HCT116 (cell line): Measurements from ENCODE around the gene RNF225. TPM values are rescaled to one million over a fixed set of nuclear protein-coding genes. Genes with fewer than 3 reads are reported as not detected.
A peak's percentile ranks its signal among the peaks of the same experiment; 100 is the strongest.

Experiments
- ATAC-seq: fragments of 200-7000 bp; cut with Tn5 transposase; 2 replicates; pipeline ENCODE4 v1.9.1; 2020; ENCODE audit warnings: mild to moderate bottlenecking, moderate library complexity
- BruUV-seq: library from RNA; stranded (reverse); fragments of 400-500 nt; replicated peaks from 2 replicates; lab custom pipeline; 2021; lab: Mats Ljungman, UMichigan
- CTCF ChIA-PET: fragments of 300-600 bp; sonication (Branson Sonifier 250); formaldehyde crosslinking; loops from one replicate; lab custom pipeline; 2021; ENCODE audit warnings: antibody characterized with exemption; lab: Charles Lee
- POLR2A ChIA-PET: fragments of 300-600, 350-600 bp; sonication (Branson Sonifier 250); formaldehyde crosslinking; loops from one replicate; lab custom pipeline; 2021; ENCODE audit warnings: antibody characterized with exemption; lab: Charles Lee
- RAD21 ChIA-PET, 2 experiments: fragments of 300-600 bp; sonication (Branson Sonifier 250); formaldehyde crosslinking; loops; one replicate each; lab custom pipeline; 2023; ENCODE audit warnings: low total read pairs in 2 of 2; ENCODE audit not compliant: uncharacterized antibody in 2 of 2, unreplicated experiment in 2 of 2, low non-redundant PET in 1 of 2; lab: Charles Lee
- DNase-seq: peaks from one replicate; pipeline ENCODE4 v3.0.0-alpha.2; 2010; ENCODE audit warnings: low read depth, low spot score
- H2AFZ ChIP-seq: fragments of 200-600 bp; shearing (Covaris generic), sonication (generic); 2 replicates; pipeline ENCODE4 v1.6.1; 2017; ENCODE audit warnings: low read depth, mixed run types, mixed read lengths, antibody characterized with exemption, low read length; ENCODE audit not compliant: poor library complexity, severe bottlenecking
- H3K27ac ChIP-seq: 2 replicates; pipeline ENCODE4 v1.5.1; 2012; ENCODE audit warnings: low read depth, low read length
- H3K27me3 ChIP-seq: fragments of 200-600 bp; sonication (generic); 2 replicates; pipeline ENCODE4 v1.6.1; 2016; ENCODE audit warnings: mixed run types, low read length, mixed read lengths; ENCODE audit not compliant: insufficient read depth
- H3K36me3 ChIP-seq, 2 experiments: fragments of 200-500 bp in 1 of 2; fragments of 200-600 bp in 1 of 2; sonication (Bioruptor generic) in 1 of 2; sonication (generic) in 1 of 2; 2 replicates each; pipeline versions ENCODE4 v1.5.1 to v1.6.1; 2014 to 2016; ENCODE audit warnings: low read length in 2 of 2, inconsistent platforms in 1 of 2, mixed read lengths in 1 of 2, mixed run types in 1 of 2; ENCODE audit not compliant: insufficient read depth in 2 of 2, control insufficient read depth in 1 of 2
- H3K4me1 ChIP-seq, 2 experiments: fragments of 200-600 bp in 1 of 2; sonication (generic) in 1 of 2; 2 replicates each; pipeline versions ENCODE4 v1.5.1 to v1.6.1; 2012 to 2017; ENCODE audit warnings: low read length in 2 of 2, inconsistent platforms in 1 of 2, mild to moderate bottlenecking in 1 of 2, mixed read lengths in 1 of 2, mixed run types in 1 of 2, moderate library complexity in 1 of 2; ENCODE audit not compliant: insufficient read depth in 2 of 2, control insufficient read depth in 1 of 2
- H3K4me2 ChIP-seq: fragments of 200-600 bp; sonication (generic); 2 replicates; pipeline ENCODE4 v1.6.1; 2017; ENCODE audit warnings: mixed run types, low read length, mixed read lengths
- H3K4me3 ChIP-seq, 2 experiments: fragments of 200-600 bp in 1 of 2; sonication (generic) in 1 of 2; replicated peaks in 1 of 2; 2 replicates each; pipeline ENCODE4 v1.5.1; 2011 to 2016; ENCODE audit warnings: low read length in 2 of 2, control low read depth in 1 of 2, low read depth in 1 of 2, mild to moderate bottlenecking in 1 of 2, mixed read lengths in 1 of 2, mixed run types in 1 of 2
- H3K79me2 ChIP-seq: fragments of 200-600 bp; sonication (generic); 2 replicates; pipeline ENCODE4 v1.6.1; 2017; ENCODE audit warnings: mild to moderate bottlenecking, mixed run types, low read length, moderate library complexity, mixed read lengths; ENCODE audit not compliant: insufficient read depth
- H3K9ac ChIP-seq: fragments of 200-600 bp; sonication (generic); 2 replicates; pipeline ENCODE4 v1.6.1; 2016; ENCODE audit warnings: low read length, mixed read lengths
- H3K9me2 ChIP-seq: fragments of 200-600 bp; sonication (generic), shearing (Covaris generic); 2 replicates; pipeline ENCODE4 v1.6.1; 2017; ENCODE audit warnings: mixed run types, mild to moderate bottlenecking, moderate library complexity; ENCODE audit not compliant: insufficient read depth
- H3K9me3 ChIP-seq, 2 experiments: fragments of 200-500 bp in 1 of 2; fragments of 200-600 bp in 1 of 2; sonication (Bioruptor generic) in 1 of 2; sonication (generic) in 1 of 2; 2 replicates each; pipeline ENCODE4 v1.6.1; 2014 to 2017; ENCODE audit warnings: low read length in 2 of 2, mixed read lengths in 2 of 2, inconsistent platforms in 1 of 2, low read depth in 1 of 2, mild to moderate bottlenecking in 1 of 2, mixed run types in 1 of 2, moderate library complexity in 1 of 2; ENCODE audit not compliant: control insufficient read depth in 1 of 2, insufficient read depth in 1 of 2
- H4K20me1 ChIP-seq: fragments of 200-600 bp; sonication (generic), shearing (Covaris generic); 2 replicates; pipeline ENCODE4 v1.6.1; 2017; ENCODE audit warnings: mixed run types, mild to moderate bottlenecking, moderate library complexity; ENCODE audit not compliant: insufficient read depth
- CBX3 ChIP-seq: IDR thresholded peaks from 2 replicates; pipeline ENCODE4 v1.6.1; 2012; ENCODE audit warnings: low read depth
- EGR1 ChIP-seq: IDR thresholded peaks from 2 replicates; pipeline ENCODE4 v1.6.1; 2012; ENCODE audit warnings: low read depth
- EZH2phosphoT487 ChIP-seq: fragments of 200-600 bp; IDR thresholded peaks from 2 replicates; pipeline ENCODE4 v1.6.1; 2018; ENCODE audit warnings: antibody characterized with exemption, borderline replicate concordance
- FOSL1 ChIP-seq: IDR thresholded peaks from 2 replicates; pipeline ENCODE4 v1.6.1; 2012; ENCODE audit warnings: low read depth
- JUND ChIP-seq: IDR thresholded peaks from 2 replicates; pipeline ENCODE4 v1.6.1; 2012
- MAX ChIP-seq: IDR thresholded peaks from 2 replicates; pipeline ENCODE4 v1.6.1; 2012
- POLR2A ChIP-seq: IDR thresholded peaks from 2 replicates; pipeline ENCODE4 v1.7.0; 2011; ENCODE audit warnings: borderline replicate concordance; ENCODE audit not compliant: insufficient read depth, insufficient read length; ENCODE audit errors: extremely low read depth
- SP1 ChIP-seq: IDR thresholded peaks from 2 replicates; pipeline ENCODE4 v1.6.1; 2012; ENCODE audit warnings: low read depth
- YY1 ChIP-seq: IDR thresholded peaks from 2 replicates; pipeline ENCODE4 v1.6.1; 2011; ENCODE audit warnings: low read length, low read depth, moderate library complexity, mild to moderate bottlenecking; ENCODE audit not compliant: insufficient replicate concordance; ENCODE audit errors: extremely low read depth
- ZFX ChIP-seq: fragments of 450-650 bp; IDR thresholded peaks from 2 replicates; pipeline ENCODE4 v1.6.1; 2017
- ZNF274 ChIP-seq: fragments of 200-500 bp; sonication (Bioruptor generic); IDR thresholded peaks from 2 replicates; pipeline ENCODE4 v1.6.1; 2014; ENCODE audit warnings: mild to moderate bottlenecking, low read depth, low read length, inconsistent platforms
- intact Hi-C: fragments of 100-400 bp; cut with micrococcal nuclease; formaldehyde crosslinking; loops from 2 replicates; pipeline ENCODE4 v1.10.0; 2022
- total RNA-seq: library from RNA; stranded (reverse); gene quantifications from one replicate; pipeline ENCODE4 v1.2.1, GENCODE V29; 2021; ENCODE audit not compliant: unreplicated experiment
- TF ChIP-seq, protein P1 (sequence below): IDR thresholded peaks from 2 replicates; pipeline ENCODE4 v1.6.1; 2012
- TF ChIP-seq, protein P2 (sequence below), 3 experiments: fragments of 200-600 bp in 1 of 3; sonication (generic) in 1 of 3; IDR thresholded peaks in 2 of 3; conservative IDR thresholded peaks in 1 of 3; 2 replicates each; pipeline ENCODE4 v1.5.1; 2012 to 2017; ENCODE audit warnings: low read depth in 2 of 3, low read length in 2 of 3, antibody characterized with exemption in 1 of 3, borderline replicate concordance in 1 of 3, control low read depth in 1 of 3, mild to moderate bottlenecking in 1 of 3, mixed read lengths in 1 of 3, mixed run types in 1 of 3, moderate library complexity in 1 of 3; ENCODE audit not compliant: insufficient read depth in 1 of 3
- TF ChIP-seq, protein P3 (sequence below): IDR thresholded peaks from 2 replicates; pipeline ENCODE4 v1.6.1; 2012; ENCODE audit warnings: low read depth

RNF225 gene
- total RNA-seq, 1 experiment from 2014 or later = 1.2 TPM

- TF ChIP-seq, protein P1, sequence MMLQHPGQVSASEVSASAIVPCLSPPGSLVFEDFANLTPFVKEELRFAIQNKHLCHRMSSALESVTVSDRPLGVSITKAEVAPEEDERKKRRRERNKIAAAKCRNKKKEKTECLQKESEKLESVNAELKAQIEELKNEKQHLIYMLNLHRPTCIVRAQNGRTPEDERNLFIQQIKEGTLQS = no peak
- TF ChIP-seq ZNF274 (no peak), YY1 (peak; percentile 48), POLR2A (peak; percentile 94), CBX3 (no peak), EZH2phosphoT487 (no peak), ZFX (no peak), SP1 (peak; percentile 95), JUND (no peak), MAX (peak; percentile 67)
- TF ChIP-seq, protein P2, sequence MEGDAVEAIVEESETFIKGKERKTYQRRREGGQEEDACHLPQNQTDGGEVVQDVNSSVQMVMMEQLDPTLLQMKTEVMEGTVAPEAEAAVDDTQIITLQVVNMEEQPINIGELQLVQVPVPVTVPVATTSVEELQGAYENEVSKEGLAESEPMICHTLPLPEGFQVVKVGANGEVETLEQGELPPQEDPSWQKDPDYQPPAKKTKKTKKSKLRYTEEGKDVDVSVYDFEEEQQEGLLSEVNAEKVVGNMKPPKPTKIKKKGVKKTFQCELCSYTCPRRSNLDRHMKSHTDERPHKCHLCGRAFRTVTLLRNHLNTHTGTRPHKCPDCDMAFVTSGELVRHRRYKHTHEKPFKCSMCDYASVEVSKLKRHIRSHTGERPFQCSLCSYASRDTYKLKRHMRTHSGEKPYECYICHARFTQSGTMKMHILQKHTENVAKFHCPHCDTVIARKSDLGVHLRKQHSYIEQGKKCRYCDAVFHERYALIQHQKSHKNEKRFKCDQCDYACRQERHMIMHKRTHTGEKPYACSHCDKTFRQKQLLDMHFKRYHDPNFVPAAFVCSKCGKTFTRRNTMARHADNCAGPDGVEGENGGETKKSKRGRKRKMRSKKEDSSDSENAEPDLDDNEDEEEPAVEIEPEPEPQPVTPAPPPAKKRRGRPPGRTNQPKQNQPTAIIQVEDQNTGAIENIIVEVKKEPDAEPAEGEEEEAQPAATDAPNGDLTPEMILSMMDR (IDR thresholded peaks at IDR 0.05 in 2 of 3, conservative IDR thresholded peaks at IDR 0.05 in 1 of 3; ENCODE audit: borderline replicate concordance in 1 of 3, insufficient read depth in 1 of 3, low read depth in 2 of 3, low read length in 2 of 3) = no peak
Observed at GRCh38 chr19:58400916-58401839, 5.7 kb downstream of the RNF225 start (continued).

- H3K9me3 ChIP-seq = no peaks in the 10 kb centered on the region
- H4K20me1 ChIP-seq = no peaks in the 10 kb centered on the region
- RAD21 ChIA-PET = no interaction called here
- H3K9me2 ChIP-seq = no peaks in the 10 kb centered on the region
- ATAC-seq = no peak
- H3K27ac ChIP-seq = peak overlapping the region; percentile 80
- peak overlapping the region; percentile 68 to 83 for H3K4me3 ChIP-seq
- no peaks in the 10 kb centered on the region for H3K36me3 ChIP-seq
- H3K4me1 ChIP-seq = peaks cover 15 to 26% of the 10 kb centered on the region in 2 experiments
- peak overlapping the region; percentile 97 for H3K4me2 ChIP-seq
- POLR2A ChIA-PET = interaction anchor here (0.7 kb wide), 1 partner anchor 152 kb away, joined by 4 read pairs; no protein-coding TSS in a partner anchor
- CTCF ChIA-PET = no interaction called here
- no peak for DNase-seq
- peaks cover 15% of the 10 kb centered on the region for H3K79me2 ChIP-seq
- no peak overlapping the region for H2AFZ ChIP-seq
- BruUV-seq = TSS peak; percentile 45
- H3K27me3 ChIP-seq = no peaks in the 10 kb centered on the region
- intact Hi-C loops = no loop called here
- H3K9ac ChIP-seq = peak overlapping the region; percentile 86
- TF ChIP-seq FOSL1 (no peak), MAX (no peak), YY1 (no peak), EGR1 (no peak)
- TF ChIP-seq, protein P3, sequence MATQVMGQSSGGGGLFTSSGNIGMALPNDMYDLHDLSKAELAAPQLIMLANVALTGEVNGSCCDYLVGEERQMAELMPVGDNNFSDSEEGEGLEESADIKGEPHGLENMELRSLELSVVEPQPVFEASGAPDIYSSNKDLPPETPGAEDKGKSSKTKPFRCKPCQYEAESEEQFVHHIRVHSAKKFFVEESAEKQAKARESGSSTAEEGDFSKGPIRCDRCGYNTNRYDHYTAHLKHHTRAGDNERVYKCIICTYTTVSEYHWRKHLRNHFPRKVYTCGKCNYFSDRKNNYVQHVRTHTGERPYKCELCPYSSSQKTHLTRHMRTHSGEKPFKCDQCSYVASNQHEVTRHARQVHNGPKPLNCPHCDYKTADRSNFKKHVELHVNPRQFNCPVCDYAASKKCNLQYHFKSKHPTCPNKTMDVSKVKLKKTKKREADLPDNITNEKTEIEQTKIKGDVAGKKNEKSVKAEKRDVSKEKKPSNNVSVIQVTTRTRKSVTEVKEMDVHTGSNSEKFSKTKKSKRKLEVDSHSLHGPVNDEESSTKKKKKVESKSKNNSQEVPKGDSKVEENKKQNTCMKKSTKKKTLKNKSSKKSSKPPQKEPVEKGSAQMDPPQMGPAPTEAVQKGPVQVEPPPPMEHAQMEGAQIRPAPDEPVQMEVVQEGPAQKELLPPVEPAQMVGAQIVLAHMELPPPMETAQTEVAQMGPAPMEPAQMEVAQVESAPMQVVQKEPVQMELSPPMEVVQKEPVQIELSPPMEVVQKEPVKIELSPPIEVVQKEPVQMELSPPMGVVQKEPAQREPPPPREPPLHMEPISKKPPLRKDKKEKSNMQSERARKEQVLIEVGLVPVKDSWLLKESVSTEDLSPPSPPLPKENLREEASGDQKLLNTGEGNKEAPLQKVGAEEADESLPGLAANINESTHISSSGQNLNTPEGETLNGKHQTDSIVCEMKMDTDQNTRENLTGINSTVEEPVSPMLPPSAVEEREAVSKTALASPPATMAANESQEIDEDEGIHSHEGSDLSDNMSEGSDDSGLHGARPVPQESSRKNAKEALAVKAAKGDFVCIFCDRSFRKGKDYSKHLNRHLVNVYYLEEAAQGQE = no peak
- TF ChIP-seq, protein P2 (IDR thresholded peaks at IDR 0.05 in 2 of 3, conservative IDR thresholded peaks at IDR 0.05 in 1 of 3; ENCODE audit: borderline replicate concordance in 1 of 3, insufficient read depth in 1 of 3, low read depth in 2 of 3, low read length in 2 of 3) = no peak
Observed at GRCh38 chr19:58401840-58402421, 6.5 kb downstream of the RNF225 start.
